ENCODE results near the gene RNF215.

Gene RNF215

DNA sequence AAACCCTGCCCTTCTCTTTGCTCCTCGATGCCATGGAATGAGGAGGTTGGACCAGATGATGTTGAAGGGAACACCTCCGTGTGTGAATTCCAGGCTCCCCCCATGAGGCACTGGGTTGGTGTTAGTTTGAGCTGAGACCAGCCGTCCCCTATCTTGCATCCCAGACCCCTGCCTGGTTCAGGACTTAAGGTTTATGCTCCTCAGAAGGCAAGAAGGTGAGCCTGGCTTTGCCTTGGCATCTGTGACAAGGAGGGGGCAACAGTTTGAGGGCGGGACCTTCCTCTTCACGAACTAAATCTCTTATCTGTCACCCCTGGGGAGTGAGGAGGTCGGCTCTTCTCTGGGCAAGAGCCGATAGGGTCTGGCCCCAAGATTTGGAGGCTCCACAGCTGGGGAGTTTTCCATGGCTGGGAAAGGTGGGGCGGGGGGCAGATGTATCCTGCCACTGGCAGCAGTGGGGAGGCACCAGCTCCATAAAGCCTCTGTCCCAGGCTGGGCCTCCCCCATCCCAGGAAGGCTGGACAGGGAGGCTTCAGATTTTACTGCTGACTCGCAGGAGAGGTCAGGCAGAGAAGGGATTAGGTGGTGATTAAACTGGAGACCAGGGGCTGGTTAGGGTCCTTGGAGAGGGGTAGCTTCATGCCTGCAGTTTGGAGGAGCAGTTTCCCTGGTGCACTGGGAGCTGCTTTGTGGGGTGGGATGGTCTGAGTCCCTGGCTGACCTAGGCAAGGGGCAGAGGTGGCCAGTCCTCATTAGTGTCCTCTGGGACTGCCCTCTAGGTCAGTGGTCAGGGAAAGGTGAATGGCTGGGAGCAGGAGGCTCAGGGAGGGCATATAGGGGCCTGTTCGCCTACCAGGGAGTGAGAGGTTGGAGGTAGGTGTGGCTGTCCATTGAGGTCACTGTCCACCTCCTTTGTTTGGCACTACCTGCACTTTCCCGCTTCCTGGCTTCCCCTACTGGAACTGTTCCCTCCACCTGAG, 10.7 kb upstream of the RNF215 start:
- in situ Hi-C loops (cut with HindIII; ENCODE audit: low sequenced_read_pairs) = no loop called here

DNA sequence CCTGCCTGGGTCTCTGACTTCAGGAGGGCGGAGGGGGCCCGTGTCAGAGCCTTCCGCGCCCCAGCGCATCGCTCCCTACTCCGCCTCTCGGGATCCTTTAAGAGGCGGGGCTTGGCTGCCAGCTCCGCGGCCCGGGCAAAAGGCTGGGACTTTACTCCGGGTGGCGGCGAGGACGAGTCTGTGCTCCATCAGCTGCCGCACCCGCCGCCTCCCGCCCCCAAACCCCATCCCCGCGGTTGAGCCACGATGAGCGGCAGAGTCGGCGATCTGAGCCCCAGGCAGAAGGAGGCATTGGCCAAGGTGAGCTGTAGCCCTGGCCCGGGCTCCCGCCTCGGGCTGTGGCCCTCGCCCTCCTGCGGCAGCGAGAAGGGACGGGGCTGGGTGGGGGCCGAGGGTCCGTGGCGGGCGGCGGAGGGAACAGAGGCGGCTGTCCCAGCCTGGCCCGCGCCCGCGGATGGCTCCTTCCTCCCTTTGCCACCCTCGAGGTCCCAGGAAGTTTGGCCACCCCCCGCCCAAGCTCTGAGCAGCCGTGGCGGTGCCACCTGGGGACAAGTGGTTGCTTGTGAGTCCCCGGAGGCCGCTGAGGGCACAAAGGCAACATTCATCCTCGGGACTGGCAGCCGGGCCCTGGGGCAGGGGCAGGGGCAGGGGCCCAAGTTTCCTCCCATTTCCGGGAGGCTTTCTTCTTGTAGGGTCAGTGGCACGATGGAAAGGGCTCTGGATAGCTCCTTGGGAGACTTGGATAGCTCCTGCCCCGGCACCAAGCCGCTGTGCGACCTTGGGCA, 9.9 kb upstream of the RNF215 start, which contains the start of gene SEC14L2:
Gene SEC14L2 (plus strand): TSS at position 148 of the 785 bp plus-strand sequence. CDS start 99 bp downstream, at position 247.
- in situ Hi-C loops (cut with HindIII; ENCODE audit: low sequenced_read_pairs) = no loop called here

DNA sequence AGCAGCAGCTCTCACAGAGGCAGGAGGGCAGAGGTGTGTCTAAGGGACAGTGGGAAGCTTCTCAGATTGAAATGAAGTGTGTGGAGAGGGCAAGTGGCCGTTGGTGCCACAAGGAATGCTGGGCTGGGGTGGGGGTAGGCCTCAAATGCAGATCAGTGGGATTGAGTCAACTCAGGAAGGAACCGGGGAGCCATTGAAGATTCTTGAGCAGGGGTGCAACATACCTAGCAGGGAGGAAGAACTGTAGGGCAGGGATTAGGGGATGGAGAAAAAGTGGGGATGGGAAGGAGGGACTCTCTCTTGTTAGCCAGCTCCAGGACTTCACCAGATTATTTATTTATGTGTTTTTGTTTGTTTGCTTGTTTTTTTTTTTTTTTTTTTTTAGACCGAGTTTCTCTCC, 6.7 kb upstream of the RNF215 start:
- in situ Hi-C loops (cut with HindIII; ENCODE audit: low sequenced_read_pairs) = loop anchor here (5.0 kb wide), 2 partner anchors 67 to 112 kb away; partner anchors contain the start of gene TBC1D10A

- in situ Hi-C loops (cut with HindIII; ENCODE audit: low sequenced_read_pairs) = loop anchor here (5.0 kb wide), 2 partner anchors 66 to 111 kb away; partner anchors contain the start of gene TBC1D10A
Measured at GRCh38 chr22:30393322-30393680, 6.1 kb upstream of the RNF215 start.

DNA sequence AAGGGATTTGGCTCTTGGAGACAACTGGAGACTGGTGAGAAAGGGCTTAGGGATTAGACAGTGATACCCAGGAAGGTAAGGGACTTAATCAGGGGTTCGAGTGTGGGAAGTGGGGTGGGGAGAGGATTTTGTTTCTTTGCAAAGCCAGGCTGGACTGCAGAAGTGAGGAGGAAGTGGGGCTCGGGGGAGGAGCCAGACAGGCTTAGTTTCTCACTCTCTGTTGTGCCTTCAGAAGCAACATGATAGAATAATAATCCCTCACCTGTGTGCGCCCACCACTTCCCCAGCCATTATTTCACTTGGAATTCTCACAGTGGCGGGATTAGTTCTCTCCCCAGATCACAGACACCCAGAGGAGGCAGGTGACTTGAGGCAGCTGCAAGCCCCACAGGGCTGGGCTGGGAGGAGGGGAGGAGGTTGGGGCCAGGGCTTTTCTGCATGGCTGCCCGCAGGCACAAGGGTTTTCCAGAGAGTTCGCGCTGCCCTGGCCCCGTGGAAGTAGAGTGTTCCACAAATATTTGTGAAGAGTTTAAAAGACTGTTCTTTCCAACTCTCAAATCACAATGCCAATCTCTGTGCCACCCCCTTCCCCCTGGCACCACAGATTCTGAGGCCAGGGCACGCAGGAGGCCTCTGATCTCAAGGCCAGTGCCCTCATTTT, 5.6 kb upstream of the RNF215 start:
- in situ Hi-C loops (cut with HindIII; ENCODE audit: low sequenced_read_pairs) = loop anchor here (5.0 kb wide), 2 partner anchors 65 to 110 kb away; partner anchors contain the start of gene TBC1D10A

DNA sequence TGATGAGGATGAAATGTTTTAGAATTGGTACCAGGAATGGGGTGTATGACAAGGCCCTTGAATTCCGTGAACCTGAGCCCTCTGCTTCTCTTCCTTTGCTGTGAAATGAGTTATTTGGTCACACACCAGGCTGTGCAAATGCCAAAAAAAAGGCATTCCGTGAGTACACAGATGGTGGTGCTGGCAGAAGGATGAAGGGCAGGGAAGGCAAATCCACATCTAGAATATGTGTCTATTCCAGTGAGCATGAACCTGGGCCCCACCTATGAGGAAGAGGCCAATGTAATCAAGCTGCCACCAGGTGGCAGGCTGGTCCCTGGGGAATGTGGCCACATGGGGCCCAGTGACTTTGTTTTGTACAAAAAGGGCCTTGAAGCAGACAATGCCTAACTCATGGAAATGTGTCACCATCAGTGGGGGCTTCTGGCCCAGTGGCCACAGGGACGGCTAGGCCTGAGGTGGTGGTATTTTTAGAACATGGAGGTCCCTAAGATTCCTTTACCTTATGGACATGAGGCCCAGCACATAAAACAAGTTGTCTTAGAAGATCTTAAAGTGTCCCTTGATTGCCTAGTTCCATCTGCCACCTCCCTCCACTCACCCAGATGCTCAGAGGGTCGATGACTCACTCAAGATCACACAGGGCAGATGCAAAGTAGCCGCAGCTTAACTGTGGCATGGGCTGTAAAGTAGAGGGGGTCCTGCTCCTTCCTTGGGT, 3.9 kb upstream of the RNF215 start:
- in situ Hi-C loops (cut with HindIII; ENCODE audit: low sequenced_read_pairs) = loop anchor here (5.0 kb wide), 2 partner anchors 64 to 109 kb away; partner anchors contain the start of gene TBC1D10A

- in situ Hi-C loops (cut with HindIII; ENCODE audit: low sequenced_read_pairs) = no loop called here
Measured at GRCh38 chr22:30386608-30386959, 627 bp downstream of the RNF215 start.

DNA sequence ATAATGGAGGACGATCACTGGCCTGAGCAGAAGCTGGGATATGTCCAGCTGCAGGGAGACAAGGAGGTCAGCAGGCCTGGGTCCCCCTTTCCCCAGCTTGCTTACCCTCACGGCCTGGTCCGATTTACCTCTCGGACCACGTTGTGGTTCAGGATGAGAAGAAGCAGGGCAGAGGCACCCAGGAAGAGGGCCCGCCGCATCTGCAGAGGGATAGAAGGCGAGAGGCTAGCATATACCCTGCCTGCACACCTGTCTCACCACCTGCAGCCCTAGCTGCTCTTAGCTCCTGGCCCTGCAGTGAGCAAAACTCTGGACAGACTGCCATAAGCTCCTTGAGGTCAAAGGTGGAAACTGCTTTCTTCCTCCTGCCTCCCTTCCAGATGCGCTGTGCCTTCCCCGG, 1.3 kb downstream of the RNF215 start:
- in situ Hi-C loops (cut with HindIII; ENCODE audit: low sequenced_read_pairs) = no loop called here

GRCh38 chr22:30383061-30383460, 4.2 kb downstream of the RNF215 start:
- in situ Hi-C loops (cut with HindIII; ENCODE audit: low sequenced_read_pairs) = no loop called here

DNA sequence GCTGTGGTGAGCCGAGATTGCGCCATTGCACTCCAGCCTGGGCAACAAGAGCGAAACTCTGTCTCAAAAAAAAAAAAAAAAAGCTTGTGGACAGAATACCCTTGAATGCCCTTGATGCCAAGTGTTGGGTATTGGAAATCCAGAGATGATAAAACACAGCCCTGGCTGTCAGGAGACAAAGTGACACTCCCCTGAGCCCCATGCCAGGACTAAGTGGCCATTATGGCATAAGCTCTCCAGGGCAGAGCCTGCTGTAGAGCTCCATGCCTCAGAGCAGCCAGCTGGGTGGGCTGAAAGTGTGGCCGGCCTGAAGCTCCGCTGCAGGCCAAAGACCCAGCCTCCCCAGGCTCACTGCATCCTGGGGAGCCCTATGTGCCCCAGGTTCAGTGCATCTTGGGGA, 4.9 kb downstream of the RNF215 start:
- in situ Hi-C loops (cut with HindIII; ENCODE audit: low sequenced_read_pairs) = no loop called here

DNA sequence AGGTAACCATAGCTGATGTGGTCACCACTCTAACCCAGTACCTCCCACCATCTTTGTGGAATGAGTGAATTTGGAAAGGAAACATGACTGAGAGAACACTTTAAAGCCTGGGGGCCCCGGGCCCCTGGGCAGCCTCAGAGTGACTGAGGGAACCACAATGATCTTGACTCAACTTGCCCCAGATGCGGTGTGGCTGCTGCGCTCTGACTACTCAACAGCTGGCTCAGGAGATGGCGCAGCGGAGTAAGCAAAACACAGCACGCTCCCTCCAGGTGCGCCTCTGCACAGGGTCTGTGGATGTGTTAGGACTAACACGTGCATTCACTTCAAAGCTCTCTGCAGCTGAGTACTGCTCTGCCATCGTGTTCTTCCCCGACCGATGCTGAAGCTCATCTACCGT, 5.9 kb downstream of the RNF215 start:
- in situ Hi-C loops (cut with HindIII; ENCODE audit: low sequenced_read_pairs) = no loop called here

- in situ Hi-C loops (cut with HindIII; ENCODE audit: low sequenced_read_pairs) = no loop called here
Measured at GRCh38 chr22:30380011-30380410, 7.2 kb downstream of the RNF215 start.

DNA sequence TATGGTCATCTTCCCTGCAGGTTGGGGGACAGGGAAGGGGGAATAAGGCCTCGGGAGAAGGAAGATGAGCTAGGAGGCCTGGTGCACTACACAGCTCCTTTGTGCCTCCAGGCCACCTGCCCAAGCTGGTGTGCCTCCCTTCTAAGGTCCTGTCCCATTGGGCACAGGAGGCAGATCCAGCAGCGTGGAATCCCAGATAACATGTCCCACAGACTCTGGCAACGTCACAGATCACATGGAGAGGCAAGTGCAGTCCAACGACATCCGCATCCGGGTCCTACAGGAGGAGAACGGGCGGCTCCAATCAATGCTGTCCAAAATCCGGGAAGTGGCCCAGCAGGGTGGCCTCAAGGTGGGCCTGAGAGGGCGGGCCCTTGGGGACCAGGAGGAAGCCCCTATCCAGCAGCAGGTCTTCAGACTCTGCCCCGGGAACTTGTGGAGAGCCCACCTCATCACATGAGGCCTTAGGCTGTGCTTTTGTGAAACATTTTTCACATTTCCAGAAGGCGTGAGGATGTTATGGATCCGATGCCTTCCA, 11.8 kb downstream of the RNF215 start:
- in situ Hi-C loops (cut with HindIII; ENCODE audit: low sequenced_read_pairs) = no loop called here

GRCh38 chr22:30373331-30374325, 13.6 kb downstream of the RNF215 start:
- in situ Hi-C loops (cut with HindIII; ENCODE audit: low sequenced_read_pairs) = no loop called here

GRCh38 chr22:30372915-30373314, 14.3 kb downstream of the RNF215 start:
- in situ Hi-C loops (cut with HindIII; ENCODE audit: low sequenced_read_pairs) = no loop called here

DNA sequence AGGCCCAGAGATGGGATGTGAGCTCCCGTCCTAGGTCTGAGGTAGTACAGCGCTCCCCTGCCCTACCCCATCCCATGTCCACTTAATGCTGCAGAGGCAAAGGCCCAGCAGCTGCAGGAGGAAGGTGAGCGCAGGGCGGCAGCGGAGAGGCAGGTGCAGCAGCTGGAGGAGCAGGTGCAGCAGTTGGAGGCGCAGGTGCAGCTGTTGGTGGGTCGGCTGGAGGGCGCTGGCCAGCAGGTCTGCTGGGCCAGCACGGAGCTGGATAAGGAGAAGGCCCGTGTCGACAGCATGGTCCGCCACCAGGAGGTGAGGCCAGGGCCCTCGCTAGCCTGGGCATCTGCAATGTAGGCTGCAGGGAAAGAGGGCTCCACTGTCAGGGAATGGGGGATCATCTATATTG, 15.2 kb downstream of the RNF215 start:
- in situ Hi-C loops (cut with HindIII; ENCODE audit: low sequenced_read_pairs) = no loop called here

GRCh38 chr22:30371321-30371720, 15.9 kb downstream of the RNF215 start:
- in situ Hi-C loops (cut with HindIII; ENCODE audit: low sequenced_read_pairs) = no loop called here

DNA sequence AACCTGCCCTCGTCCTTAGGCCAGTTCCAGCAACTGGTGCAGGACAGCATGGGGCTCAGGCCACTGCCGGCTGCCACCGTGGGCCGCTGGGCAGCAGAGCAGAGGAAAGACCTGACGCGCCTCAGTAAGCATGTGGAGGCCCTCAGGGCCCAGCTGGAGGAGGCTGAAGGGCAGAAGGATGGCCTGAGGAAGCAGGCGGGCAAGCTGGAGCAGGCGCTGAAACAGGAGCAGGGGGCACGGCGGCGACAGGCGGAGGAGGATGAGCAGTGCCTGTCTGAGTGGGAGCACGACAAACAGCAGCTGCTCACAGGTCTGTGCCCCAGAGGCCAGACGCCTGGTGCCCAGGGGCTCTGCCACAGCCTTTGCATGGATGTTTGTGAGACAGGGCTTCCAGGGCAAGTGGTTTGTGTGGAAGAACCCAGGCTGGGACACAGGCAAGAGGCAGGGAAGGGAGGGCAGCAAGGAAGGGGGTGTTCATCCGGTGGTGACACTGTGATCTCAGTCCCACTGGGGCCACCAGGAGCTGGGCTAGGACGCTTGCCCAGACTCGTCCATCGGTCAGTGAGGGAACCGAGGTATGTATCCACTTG, 16.5 kb downstream of the RNF215 start:
- in situ Hi-C loops (cut with HindIII; ENCODE audit: low sequenced_read_pairs) = no loop called here

- in situ Hi-C loops (cut with HindIII; ENCODE audit: low sequenced_read_pairs) = no loop called here
Measured at GRCh38 chr22:30368420-30368819, 18.8 kb downstream of the RNF215 start.
